Measurements from ENCODE around the gene MINDY2.

DNA sequence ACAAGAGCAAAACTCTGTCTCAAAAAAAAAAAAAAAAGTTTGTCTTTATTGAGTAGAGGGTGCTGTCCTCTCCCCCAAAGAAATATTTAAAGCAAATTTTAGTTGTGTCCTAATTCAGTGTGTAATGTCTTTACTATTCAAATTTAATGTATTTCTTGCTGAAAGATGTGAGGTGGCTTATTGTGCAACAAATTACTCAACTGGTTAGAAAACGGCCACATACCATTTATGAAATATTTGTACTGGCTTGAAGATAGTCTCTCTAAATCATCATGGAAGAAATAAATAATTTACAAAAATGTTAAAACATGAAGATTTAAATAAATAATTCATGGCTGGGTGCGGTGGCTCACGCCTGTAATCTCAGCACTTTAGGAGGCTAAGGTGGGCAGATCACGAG lies 99.3 kb downstream of the MINDY2 start:
- TF ChIP-seq CTCF (conservative IDR thresholded peaks at IDR 0.05; ENCODE audit: low read depth in 2 of 2) (no peak), POLR2AphosphoS5 (IDR thresholded peaks at IDR 0.05; ENCODE audit: low read depth) (no peak), NANOG (IDR thresholded peaks at IDR 0.05; ENCODE audit: borderline replicate concordance) (no peak), EZH2 (IDR thresholded peaks at IDR 0.05; ENCODE audit: low read depth, unreplicated experiment) (no peak), EZH2phosphoT487 (IDR thresholded peaks at IDR 0.05; ENCODE audit: unreplicated experiment) (no peak), JUNB (IDR thresholded peaks at IDR 0.05; ENCODE audit: unreplicated experiment) (no peak), ZNF331 (CRISPR knock-in tag; IDR thresholded peaks at IDR 0.05; ENCODE audit: low read depth) (no peak), STAT1 (IDR thresholded peaks at IDR 0.05; ENCODE audit: unreplicated experiment) (no peak), ZNF114 (CRISPR knock-in tag; IDR thresholded peaks at IDR 0.05) (no peak), CREB1 (CRISPR knock-in tag; IDR thresholded peaks at IDR 0.05; ENCODE audit: low read depth) (no peak)
- TF ChIP-seq, protein P1, sequence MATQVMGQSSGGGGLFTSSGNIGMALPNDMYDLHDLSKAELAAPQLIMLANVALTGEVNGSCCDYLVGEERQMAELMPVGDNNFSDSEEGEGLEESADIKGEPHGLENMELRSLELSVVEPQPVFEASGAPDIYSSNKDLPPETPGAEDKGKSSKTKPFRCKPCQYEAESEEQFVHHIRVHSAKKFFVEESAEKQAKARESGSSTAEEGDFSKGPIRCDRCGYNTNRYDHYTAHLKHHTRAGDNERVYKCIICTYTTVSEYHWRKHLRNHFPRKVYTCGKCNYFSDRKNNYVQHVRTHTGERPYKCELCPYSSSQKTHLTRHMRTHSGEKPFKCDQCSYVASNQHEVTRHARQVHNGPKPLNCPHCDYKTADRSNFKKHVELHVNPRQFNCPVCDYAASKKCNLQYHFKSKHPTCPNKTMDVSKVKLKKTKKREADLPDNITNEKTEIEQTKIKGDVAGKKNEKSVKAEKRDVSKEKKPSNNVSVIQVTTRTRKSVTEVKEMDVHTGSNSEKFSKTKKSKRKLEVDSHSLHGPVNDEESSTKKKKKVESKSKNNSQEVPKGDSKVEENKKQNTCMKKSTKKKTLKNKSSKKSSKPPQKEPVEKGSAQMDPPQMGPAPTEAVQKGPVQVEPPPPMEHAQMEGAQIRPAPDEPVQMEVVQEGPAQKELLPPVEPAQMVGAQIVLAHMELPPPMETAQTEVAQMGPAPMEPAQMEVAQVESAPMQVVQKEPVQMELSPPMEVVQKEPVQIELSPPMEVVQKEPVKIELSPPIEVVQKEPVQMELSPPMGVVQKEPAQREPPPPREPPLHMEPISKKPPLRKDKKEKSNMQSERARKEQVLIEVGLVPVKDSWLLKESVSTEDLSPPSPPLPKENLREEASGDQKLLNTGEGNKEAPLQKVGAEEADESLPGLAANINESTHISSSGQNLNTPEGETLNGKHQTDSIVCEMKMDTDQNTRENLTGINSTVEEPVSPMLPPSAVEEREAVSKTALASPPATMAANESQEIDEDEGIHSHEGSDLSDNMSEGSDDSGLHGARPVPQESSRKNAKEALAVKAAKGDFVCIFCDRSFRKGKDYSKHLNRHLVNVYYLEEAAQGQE (IDR thresholded peaks at IDR 0.05; ENCODE audit: unreplicated experiment), result no peak
